Effector CD4-positive, alpha-beta T cell (primary cell): ENCODE measurements around the gene TMC3.

Experiments used
- DNase-seq: peaks from one replicate; pipeline ENCODE4 v3.0.0-alpha.2; 2020

TMC3 gene

DNA sequence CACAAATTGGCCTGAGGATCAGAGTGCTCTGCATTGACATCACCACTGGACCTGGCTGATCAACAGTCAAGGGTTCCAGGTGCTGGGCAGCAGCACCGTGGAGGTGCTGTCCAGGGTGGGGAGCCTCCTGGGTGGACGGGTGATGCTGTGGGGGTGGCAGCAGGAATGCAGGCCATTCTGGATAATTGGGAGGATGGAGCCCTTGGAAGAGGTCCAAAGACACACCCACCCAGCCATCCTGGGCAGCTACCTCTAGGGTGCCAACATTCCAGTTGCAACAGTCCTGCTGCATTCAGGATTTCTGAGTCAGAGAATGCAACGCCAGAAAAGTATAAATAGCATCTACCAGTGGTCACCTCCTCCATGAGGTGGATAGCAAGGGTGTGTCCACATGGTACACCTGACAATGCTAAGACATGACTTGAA lies 76.9 kb downstream of the TMC3 start:
- DNase-seq: no peak

DNA sequence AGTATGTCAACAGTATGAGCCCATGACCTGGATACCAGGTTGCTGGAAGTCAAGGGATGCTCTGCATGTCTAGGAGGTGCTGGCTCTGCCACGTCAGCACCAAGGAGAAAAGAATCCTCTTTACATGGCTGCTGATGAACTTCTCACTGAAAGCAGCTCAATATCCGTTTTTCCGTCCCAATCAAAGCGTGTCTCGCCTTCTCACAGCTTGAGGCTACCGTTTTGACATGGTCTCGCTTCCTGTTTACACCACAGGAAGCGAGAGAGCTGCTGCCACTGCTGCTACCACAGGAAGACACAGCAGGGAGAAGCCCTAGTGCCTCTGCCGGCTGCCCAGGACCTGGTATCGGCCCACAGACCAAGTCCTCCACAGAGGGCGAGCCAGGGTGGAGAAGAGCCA lies 77.3 kb downstream of the TMC3 start:
- peak; percentile 66 for DNase-seq

DNA sequence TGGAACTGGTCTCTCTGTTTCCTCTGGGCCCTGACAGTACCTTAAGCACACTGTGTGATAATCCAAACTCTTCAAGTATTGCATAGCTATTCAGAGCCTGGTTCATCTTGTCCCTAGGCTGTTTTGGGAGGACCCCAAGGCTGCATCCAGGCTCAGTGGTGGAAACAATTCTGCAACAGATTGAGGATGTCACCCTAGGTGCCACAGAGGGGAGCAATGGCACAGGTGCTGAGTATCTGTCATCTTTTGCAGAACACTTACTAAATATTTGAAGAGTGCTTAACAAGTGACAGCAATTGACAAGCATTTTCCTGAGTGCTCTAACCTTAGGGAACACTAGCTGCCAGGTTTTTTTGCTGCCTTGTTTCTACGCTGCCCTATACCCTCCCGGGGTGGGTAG lies 77.8 kb downstream of the TMC3 start:
- no peak for DNase-seq

DNA sequence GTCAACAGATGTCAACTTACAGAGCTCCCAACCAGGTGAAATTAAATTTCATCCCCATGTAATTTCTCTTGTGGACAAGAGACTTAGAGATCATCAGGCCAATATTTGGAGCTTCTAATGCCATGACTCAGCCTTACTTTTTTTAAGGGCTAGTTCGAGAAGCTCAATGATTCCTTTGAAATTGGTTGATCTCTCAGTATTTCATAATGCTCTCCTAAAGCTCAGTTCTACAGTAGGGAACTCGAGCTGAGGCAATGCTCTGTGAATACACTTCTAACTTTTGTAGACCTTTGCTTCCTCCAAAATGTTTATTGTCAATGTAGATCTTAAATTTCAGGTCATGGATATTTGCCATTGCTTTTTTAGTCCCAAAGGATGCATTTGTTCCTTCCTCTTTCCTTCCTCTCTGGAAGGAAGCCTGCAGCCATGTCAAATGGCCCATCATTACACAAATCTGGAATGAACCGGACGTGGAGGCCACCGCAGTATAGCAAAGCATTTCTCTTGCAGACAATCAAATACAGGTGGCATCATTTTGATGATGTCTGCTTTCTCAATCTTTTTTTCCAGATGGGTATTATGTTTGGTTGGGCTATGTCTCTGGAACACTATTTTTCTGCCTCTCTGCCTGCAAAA lies 78.4 kb downstream of the TMC3 start:
- DNase-seq: no peak

DNA sequence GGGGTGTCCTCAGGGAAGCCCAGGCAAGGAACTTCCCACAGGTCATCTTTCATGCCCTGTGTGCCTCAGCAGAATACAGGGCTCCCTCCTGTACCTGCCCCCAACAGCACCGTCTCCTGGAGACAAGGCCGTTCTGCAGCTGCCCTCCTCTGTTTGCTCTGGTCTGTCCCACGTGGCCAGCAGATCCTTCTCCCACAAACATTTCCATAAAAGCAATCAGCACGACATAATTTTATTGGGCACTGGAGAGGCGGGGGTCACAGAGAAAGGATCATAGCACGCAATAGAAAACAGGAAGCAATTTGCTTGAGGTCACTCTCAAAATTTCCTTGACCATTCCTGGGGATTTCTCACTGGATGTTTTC lies 79.5 kb downstream of the TMC3 start:
- no peak for DNase-seq

DNA sequence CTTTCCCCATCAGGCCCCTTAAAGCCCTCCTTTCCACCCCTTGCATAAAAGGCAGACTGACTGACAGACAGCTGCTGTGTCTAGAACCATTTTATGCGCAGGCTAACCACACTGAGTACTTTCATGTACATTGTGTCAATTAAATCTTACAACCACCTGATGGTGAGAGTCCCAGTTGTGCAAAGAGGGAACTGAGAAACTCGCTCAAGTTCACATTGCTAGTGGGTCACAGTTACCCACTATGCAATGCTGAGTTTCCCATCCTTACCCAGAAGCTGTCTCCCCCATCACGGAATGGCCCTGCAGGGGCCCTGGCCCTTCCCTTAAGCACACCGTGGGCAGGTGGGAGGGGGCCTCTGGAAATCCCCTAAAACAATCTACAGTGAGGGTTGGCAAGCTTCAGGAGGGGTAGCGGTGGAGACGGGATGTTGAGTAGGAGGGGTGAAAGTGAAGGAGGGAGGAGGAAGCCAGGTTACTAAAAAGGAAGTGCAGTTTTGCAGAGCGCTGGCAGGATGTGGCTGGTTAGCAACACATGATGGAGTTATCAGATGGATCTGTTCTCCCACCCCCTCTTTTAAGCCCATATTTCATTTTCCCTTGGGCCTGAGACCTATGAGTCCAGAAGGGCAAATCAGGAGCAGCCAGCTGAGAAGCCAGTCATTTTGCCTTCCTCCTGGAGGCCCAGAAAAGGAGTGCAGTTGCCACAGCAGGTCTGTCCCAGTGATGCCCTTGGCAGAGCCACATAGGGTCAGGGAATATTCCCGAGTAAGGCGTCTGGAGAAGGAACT lies 80.1 kb downstream of the TMC3 start:
- DNase-seq: peak; percentile 69

DNA sequence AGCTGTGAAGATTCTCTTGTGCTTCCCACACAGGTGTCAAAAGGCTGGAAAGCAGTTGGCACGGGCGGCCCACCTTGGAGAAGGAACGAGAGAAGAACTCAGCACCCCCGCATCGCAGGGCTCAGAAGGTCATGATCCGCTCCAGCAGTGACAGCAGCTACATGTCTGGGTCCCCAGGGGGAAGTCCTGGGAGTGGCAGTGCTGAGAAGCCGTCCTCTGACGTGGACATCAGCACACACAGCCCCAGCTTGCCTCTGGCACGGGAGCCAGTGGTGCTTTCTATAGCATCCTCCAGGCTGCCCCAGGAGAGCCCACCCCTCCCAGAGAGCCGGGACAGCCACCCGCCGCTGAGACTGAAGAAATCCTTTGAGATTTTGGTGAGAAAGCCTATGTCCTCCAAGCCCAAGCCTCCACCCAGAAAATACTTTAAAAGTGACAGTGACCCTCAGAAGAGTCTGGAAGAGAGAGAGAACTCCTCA lies 81.5 kb downstream of the TMC3 start:
- peak; percentile 54 for DNase-seq

DNA sequence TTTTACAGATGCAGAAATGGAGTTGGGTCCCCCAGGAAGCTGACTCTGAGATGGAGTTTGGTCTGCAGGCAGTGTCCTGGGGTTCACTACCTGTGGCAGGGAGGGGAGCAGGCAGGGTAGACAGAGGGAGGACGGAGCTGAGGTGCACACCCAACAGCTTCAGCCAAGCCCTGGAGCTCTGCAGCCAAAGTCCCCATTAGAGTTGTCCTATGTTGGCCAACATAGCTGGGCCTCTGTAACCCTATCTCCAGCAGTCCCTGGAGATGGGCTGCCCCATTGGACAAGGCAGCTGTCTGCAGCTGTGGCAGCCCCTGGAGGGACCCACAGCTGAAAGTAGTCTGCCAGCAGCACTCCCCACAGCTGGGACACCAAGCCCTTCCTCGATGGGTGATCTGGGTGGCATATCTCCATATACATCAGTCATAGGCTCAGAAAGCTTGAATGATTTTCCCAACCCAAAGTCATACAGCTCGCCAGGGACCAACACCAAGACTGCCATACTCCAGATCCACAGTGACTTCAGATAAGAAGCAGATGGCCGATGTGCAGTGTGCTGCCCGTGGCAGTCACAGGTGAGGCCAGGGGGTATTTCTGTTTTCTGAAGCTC lies 82.0 kb downstream of the TMC3 start:
- DNase-seq: no peak

DNA sequence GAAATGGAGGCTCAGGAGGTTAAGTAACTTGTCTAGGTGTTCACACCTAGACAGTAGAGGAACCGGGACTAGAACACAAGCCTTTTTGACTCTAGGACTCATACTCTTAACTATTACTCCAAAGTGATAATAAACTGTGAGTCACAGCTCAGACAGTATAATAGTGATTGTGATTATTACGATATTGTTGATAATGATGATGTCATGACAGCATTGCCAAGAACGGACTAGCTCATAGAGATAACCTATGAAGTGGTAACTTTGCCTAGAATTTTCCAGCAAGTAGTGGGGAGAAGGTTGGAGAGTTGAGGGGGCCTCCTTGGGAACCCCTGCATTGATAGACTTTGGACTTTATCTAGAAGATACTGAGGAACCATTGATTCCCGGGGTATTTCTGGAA lies 84.1 kb downstream of the TMC3 start:
- DNase-seq: no peak

DNA sequence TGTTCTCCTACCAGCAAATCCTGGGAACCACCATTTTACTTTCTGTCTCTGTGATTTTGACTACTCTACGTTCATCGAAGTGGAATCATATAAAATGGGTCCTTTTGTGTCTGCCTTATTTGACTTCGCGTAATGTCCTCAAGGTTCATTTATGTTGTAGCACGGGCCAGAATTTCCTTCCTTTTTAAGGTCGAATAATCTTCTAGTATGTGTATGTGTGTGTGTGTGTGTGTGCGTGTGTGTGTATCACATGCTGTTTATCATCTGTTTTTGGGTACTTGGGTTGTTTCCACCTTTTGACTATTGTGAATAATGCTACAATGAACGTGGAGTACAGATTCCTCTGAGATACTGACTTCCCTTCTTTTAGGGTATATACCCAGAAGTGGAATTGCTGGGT lies 85.4 kb downstream of the TMC3 start:
- no peak for DNase-seq

DNA sequence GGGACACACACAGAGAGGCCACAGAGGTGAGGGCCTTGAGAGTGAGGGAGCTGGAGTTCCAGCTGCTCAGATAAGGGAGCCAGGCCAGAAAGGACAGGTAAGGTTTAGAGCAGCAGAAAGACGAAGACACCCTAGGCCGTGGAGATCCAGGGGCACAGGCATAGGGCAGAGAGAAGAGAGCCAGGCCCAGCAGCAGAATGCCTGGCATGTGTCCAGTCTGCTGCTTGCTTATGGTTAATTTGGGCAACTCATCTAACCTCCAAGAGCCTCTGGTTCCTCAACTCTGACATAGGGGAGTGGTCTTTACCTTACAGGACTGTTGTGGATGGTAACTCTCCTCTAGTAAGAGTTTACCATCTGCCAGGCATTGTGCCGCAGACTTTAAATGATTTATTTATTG lies 86.0 kb downstream of the TMC3 start:
- no peak for DNase-seq

DNA sequence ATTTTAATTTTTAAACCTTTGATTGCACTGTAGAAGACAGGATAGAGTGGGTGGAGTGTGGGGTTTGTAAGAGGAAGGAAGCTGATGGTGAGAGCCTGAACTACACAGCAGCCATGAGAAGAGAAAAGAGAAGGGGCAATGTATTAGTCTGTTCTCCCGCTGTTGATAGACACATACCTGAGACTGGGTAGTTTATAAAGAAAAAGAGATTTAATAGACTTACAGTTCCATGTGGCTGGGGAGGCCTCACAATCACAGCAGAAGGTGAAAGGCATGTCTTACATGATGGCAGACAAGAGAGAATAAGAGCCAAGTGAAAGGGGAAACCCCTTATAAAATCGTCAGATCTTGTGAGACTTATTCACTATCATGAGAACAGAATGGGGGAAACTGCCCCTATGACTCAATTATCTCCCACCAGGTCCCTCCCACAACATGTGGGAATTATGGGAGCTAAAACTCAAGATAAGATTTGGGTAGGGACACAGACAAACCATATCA lies 87.3 kb downstream of the TMC3 start:
- no peak for DNase-seq

DNA sequence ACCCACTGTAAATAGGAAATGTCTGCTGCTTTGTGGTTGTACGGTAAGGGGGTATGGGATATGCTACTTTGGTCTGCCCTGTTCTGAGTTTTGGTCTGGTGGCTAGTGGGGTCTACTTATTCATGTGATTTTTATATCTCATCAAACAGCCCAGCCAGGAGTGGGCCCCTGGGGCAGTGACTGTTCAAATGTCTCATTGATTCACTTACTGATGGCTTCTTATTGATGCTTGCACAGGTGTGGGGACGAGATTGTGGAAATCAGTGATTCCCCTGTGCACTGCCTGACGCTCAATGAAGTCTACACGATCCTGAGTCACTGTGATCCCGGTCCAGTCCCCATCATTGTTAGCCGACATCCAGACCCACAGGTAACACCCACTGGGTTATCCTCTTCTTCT lies 88.6 kb downstream of the TMC3 start:
- no peak for DNase-seq

DNA sequence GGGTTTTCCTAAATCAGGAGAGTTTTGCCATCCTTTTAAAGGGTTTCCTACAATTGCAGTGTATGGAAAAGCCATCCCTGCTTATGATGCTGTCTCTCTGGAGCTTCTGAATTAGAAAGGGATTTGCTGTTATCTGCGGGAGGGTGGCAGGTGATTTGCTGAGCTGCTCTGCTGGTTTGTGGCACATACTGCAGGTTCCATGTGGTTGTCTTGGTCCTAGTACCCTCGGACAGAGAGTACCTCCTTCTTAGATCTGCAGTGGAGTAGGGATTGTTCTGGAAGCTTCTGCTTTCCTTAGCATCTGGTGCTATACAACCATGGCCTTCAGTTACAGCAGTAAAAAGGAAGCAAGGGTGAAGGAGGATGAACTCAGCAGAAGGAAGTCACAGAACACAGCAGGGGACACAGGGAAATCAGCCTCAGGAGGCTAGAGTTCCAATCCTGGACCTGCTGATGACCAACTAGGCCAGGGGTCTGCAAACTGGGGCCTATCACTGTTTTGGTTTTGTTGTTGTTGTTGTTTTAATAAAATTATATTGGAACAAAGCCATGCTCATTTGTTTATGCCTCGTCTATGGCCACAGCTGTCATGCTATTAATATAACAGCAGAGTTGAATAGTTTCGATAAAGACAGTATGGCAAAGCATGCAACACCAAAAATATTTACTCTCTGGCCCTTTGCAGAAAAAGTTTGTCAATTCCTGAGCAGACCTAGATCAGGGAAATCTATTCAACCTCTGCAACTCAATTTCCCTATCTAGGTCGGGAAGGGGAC lies 89.6 kb downstream of the TMC3 start:
- DNase-seq: no peak

DNA sequence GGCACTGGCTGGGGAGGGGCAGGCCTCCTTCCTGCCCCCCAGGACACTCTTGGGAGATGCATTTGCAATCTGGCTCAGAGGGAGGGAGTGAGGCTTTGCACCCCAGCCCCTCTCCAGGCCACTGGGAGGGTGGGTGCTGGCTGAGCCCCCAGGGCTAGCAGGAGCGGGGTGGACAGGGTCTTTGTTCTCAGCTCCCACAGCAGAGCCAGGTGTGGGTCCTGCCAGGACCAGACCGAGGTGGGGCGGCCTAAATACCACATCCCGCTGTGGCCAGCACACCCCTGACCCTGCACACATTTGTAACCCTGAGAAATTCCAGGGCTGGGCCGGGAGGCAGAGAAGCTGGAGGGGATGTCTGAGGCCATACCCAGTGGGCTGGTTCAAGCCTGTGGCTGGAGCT lies 91.1 kb downstream of the TMC3 start:
- DNase-seq: no peak

DNA sequence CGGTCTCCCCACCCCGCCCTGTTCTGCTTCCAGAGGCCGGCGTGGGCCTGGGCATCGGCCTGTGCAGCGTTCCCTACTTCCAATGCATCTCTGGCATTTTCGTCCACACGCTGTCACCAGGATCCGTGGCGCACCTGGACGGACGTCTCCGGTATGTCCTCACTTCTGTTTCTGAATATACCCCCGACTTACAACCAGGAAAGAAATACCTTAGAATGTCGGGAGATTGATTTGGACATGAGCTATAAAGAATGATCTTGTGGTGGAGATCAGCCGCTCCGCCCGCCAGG lies 91.5 kb downstream of the TMC3 start:
- DNase-seq: no peak

DNA sequence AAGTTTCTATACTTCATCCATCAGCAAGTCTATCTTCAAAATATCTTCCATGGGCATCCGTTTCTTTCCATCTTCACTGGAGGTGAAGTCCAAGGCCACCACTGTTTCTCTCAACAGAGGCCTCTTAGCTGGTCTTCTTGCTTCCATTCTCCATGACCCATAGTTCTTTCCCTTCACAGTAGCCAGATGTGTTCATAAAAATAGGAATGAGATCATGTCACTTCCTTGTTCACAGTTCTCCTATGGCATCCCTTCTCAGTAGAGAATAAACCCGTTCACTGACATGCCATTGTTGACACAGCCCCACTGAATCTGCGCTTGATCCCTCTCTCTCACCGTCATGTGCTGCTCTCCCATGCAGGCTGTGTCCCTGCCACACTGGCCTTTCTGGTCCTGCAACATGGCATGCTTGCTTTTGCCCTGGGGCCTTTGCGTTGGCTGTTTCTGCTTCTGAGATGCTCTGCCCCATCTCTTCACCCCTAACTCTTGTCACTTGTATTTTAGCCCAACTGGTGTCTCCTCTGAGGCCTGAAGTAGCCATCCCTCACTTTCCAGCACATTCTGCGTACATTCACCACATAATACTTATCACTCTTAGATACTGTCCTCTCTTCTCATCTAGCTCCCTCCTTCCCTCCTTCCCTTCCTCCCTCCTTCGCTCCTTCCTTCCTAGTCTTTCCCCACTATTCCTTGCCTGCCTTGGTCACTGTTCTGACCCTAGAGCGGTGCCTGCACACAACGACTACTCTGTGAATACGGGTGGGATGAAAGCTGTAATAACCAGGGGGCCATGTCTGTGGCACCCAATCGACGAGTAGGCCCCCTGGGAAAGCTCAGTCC lies 92.0 kb downstream of the TMC3 start:
- no peak for DNase-seq

DNA sequence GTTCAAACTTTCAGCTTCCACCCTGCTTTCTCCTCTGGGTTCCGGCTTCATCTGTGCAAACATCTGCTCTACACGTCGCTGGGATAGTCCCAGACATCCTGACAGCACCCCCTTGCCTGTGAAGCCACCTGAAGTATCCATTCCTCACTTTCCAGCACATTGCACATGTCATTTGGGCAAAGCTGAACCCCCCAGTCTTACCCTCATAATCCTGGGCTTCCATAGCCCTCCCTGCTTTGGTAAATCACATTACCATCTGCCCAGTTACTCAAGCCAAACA lies 92.6 kb downstream of the TMC3 start:
- DNase-seq: no peak
